ENCODE data around the gene STK17B. TPM values are rescaled to one million over a fixed set of nuclear protein-coding genes. Genes with fewer than 3 reads are reported as not detected.
A peak's percentile ranks its signal among the peaks of the same experiment; 100 is the strongest.

STK17B gene
- polyA plus RNA-seq, 1 donor (not counting 4 experiments of a cell fraction or from before 2014, with no cell fraction given) = 11.0 TPM

- no peaks in the 10 kb centered on the region for H3K9me3 ChIP-seq (ENCODE audit: control insufficient read depth, low read depth, low read length)
- H3K4me2 ChIP-seq (ENCODE audit: control insufficient read depth, extremely low read depth, insufficient read depth, low read depth, low read length) = no peak overlapping the region
- H2AFZ ChIP-seq (ENCODE audit: control insufficient read depth, low read length) = no peak overlapping the region
- H3K36me3 ChIP-seq (ENCODE audit: control insufficient read depth in 2 of 2, extremely low read depth in 1 of 2, insufficient read depth in 2 of 2, low read length in 2 of 2) = no peaks in the 10 kb centered on the region
- no peaks in the 10 kb centered on the region for H3K9me1 ChIP-seq (ENCODE audit: control insufficient read depth, extremely low read depth, insufficient read depth, low read length)
- TF ChIP-seq EZH2 (IDR thresholded peaks at IDR 0.05; ENCODE audit: low read length) = no peak
- TF ChIP-seq CTCF (optimal IDR thresholded peaks at IDR 0.05 in 1 of 3, IDR thresholded peaks at IDR 0.05 in 1 of 3, conservative IDR thresholded peaks at IDR 0.05 in 1 of 3; ENCODE audit: extremely low read depth in 1 of 3, insufficient read depth in 2 of 3, low read length in 3 of 3) = no peak
- no peak overlapping the region for H3K4me3 ChIP-seq (ENCODE audit: control insufficient read depth in 2 of 3, extremely low read depth in 1 of 3, insufficient read depth in 2 of 3, low read depth in 1 of 3, low read length in 3 of 3)
- peaks cover 4% of the 10 kb centered on the region for H3K4me1 ChIP-seq (ENCODE audit: control insufficient read depth, extremely low read depth, insufficient read depth, low read length)
- no peak overlapping the region for H3K27ac ChIP-seq (ENCODE audit: control insufficient read depth, insufficient read depth, low read length)
- H3K27me3 ChIP-seq (ENCODE audit: control insufficient read depth, extremely low read depth, insufficient read depth, low read length) = no peaks in the 10 kb centered on the region
- H4K20me1 ChIP-seq (ENCODE audit: control insufficient read depth, extremely low read depth, insufficient read depth, low read length) = no peaks in the 10 kb centered on the region
- DNase-seq (ENCODE audit: low read depth, low spot score) = peak; percentile 40
- no peaks in the 10 kb centered on the region for H3K79me2 ChIP-seq (ENCODE audit: control insufficient read depth, insufficient read depth, low read length)
- FAIRE-seq = peak; percentile 56
- H3K9ac ChIP-seq (ENCODE audit: control insufficient read depth, extremely low read depth, insufficient read depth, low read length) = no peak overlapping the region
- dilution Hi-C loops (cut with MboI; ENCODE audit: extremely low pct_ligation_motif_present, low sequenced_read_pairs) = no loop called here
These were observed 58.9 kb downstream of the STK17B start for GRCh38 chr2:196112418-196113034.

GRCh38 chr2:196108604-196109003 lies 62.8 kb downstream of the STK17B start:
- no peak overlapping the region for H3K4me2 ChIP-seq (ENCODE audit: control insufficient read depth, extremely low read depth, insufficient read depth, low read depth, low read length)
- H3K9ac ChIP-seq (ENCODE audit: control insufficient read depth, extremely low read depth, insufficient read depth, low read length) = no peak overlapping the region
- no peaks in the 10 kb centered on the region for H3K36me3 ChIP-seq (ENCODE audit: control insufficient read depth in 2 of 2, extremely low read depth in 1 of 2, insufficient read depth in 2 of 2, low read length in 2 of 2)
- H3K9me3 ChIP-seq (ENCODE audit: control insufficient read depth, low read depth, low read length) = no peaks in the 10 kb centered on the region
- H2AFZ ChIP-seq (ENCODE audit: control insufficient read depth, low read length) = no peak overlapping the region
- H3K4me3 ChIP-seq (ENCODE audit: control insufficient read depth in 2 of 3, extremely low read depth in 1 of 3, insufficient read depth in 2 of 3, low read depth in 1 of 3, low read length in 3 of 3) = no peak overlapping the region
- no peak for FAIRE-seq
- no peaks in the 10 kb centered on the region for H3K27me3 ChIP-seq (ENCODE audit: control insufficient read depth, extremely low read depth, insufficient read depth, low read length)
- no peak overlapping the region for H3K27ac ChIP-seq (ENCODE audit: control insufficient read depth, insufficient read depth, low read length)
- H4K20me1 ChIP-seq (ENCODE audit: control insufficient read depth, extremely low read depth, insufficient read depth, low read length) = no peaks in the 10 kb centered on the region
- H3K4me1 ChIP-seq (ENCODE audit: control insufficient read depth, extremely low read depth, insufficient read depth, low read length) = peaks cover 4% of the 10 kb centered on the region
- H3K9me1 ChIP-seq (ENCODE audit: control insufficient read depth, extremely low read depth, insufficient read depth, low read length) = no peaks in the 10 kb centered on the region
- TF ChIP-seq CTCF (optimal IDR thresholded peaks at IDR 0.05 in 1 of 3, IDR thresholded peaks at IDR 0.05 in 1 of 3, conservative IDR thresholded peaks at IDR 0.05 in 1 of 3; ENCODE audit: extremely low read depth in 1 of 3, insufficient read depth in 2 of 3, low read length in 3 of 3) (no peak), EZH2 (IDR thresholded peaks at IDR 0.05; ENCODE audit: low read length) (no peak)
- no peak for DNase-seq (ENCODE audit: low read depth, low spot score)
- H3K79me2 ChIP-seq (ENCODE audit: control insufficient read depth, insufficient read depth, low read length) = no peaks in the 10 kb centered on the region
- dilution Hi-C loops (cut with MboI; ENCODE audit: extremely low pct_ligation_motif_present, low sequenced_read_pairs) = no loop called here

Measured in keratinocyte (primary cell).